GM12873 (cell line): ENCODE data around the gene FAM170B.

Experiments used
- CTCF ChIP-seq: IDR thresholded peaks from 2 replicates; pipeline ENCODE4 v1.5.1; 2012; ENCODE audit warnings: low read depth, mild to moderate bottlenecking, moderate library complexity, low read length, control low read depth; ENCODE audit not compliant: insufficient read depth; ENCODE audit errors: missing control alignments

Gene FAM170B

GRCh38 chr10:49092477-49092876, 41.3 kb downstream of the FAM170B start:
- no peak for TF ChIP-seq CTCF

- TF ChIP-seq CTCF = no peak
These were observed 42.2 kb downstream of the FAM170B start for GRCh38 chr10:49091450-49092210.

DNA sequence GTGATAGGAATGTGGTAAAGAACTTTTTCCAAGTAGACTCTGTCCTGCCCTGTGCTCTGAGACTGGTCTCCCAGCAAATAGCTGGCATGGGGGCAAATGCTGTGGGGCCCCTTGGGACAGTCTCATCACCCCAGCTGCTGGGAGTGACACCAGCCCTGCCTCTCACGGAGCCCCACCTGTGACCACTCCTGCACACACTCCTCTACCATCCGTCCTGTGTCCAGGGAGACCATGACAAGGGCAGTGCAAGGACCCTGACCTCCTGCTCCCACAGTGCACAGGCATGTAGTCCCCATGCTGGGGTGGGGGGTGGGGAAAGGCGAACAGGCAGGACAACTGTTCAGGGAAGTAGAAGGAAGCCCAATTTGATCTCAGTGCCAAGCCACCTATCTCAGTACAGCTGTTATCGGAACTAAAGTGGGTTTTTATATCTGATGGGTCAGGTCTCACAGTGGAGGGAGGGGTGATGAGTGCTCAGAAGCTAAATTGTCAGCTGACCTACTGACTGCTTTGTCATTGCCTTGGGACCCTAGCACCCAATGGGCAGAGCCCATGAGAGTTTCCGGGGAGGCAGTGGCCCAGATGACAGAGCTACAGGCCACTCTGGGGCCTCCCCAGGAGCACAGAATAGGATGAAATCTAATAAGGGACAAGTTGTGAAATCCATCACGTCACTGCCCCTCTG, 43.0 kb downstream of the FAM170B start:
- TF ChIP-seq CTCF = no peak

- TF ChIP-seq CTCF = no peak
These were observed 43.6 kb downstream of the FAM170B start for GRCh38 chr10:49090189-49090575.

DNA sequence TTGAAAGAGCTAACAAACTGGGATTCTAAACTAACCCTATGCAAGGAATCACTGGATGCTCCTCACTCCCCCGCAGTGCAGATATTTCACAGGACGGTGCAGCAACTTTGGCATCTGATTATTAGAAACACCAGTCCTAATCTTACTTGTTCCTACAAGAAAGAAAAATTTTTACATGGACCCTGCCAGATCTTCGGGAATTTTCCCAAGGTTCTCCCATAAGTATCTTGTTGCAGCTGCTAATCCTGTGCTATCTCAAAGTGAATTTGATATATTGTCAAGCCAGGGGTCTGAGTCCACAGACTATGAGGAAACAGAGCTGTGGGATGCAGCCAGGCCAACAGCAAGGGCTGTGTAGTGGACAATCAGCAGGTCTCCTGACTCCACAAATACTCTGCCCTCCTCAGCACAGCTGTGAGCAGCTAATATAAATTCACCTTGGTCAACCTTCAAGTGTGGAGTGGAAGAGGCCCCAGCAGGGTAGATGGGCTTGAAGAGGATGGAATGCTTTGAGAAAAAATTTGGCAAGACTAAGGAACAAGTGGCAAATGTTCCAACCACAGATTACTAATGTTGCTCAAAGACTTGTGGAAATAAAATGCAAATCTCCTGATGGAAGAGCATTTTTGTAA, 44.1 kb downstream of the FAM170B start:
- no peak for TF ChIP-seq CTCF

- no peak for TF ChIP-seq CTCF
These were observed 44.7 kb downstream of the FAM170B start for GRCh38 chr10:49089152-49089551.

DNA sequence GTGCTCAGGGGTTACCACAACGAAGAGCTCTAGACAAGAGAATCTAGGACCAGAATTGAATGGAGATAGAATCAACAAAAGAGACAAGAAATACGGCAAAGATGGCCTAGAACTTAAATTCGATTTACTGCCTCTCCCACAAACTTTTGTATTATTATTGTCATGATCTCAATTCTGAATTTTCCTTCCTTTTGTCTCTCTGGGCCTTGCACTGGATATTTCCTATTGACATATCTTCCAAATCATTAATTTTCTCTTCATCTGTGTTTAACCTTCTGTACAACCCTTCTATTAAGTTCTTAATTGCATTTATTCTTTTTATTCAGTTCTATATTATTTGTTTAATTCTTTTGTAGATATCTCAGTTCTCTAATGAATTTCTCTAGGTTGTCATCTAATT, 46.9 kb downstream of the FAM170B start:
- TF ChIP-seq CTCF = no peak
